PC-3 (cell line): ENCODE results near the gene GFRA1. TPM values are rescaled to one million over a fixed set of nuclear protein-coding genes. Genes with fewer than 3 reads are reported as not detected.
"Not testable (repeated sequence)": the region's sequence is repeated elsewhere in the genome, so short reads cannot be mapped to it uniquely, and the experiment has no call there.

Source experiments
- ATAC-seq: fragments of 200-7000 bp; cut with Tn5 transposase; 2 replicates; pipeline ENCODE4 v1.9.1; 2020; ENCODE audit warnings: mild to moderate bottlenecking, moderate library complexity
- BruUV-seq: library from RNA; stranded (reverse); fragments of 400-500 nt; replicated peaks from 2 replicates; lab custom pipeline; 2021; lab: Mats Ljungman, UMichigan
- CTCF ChIA-PET: fragments of 300-600 bp; sonication (Branson Sonifier 250); formaldehyde crosslinking; loops from one replicate; lab custom pipeline; 2022; ENCODE audit warnings: antibody characterized with exemption; lab: Charles Lee
- POLR2A ChIA-PET: fragments of 300-600 bp; sonication (Branson Sonifier 250); formaldehyde crosslinking; loops from one replicate; lab custom pipeline; 2022; ENCODE audit warnings: antibody characterized with exemption; ENCODE audit not compliant: unreplicated experiment; lab: Charles Lee
- DNase-seq: peaks from one replicate; pipeline ENCODE4 v3.0.0-alpha.2; 2015
- H2AFZ ChIP-seq: fragments of 300-600 bp; sonication (generic); 2 replicates; pipeline ENCODE4 v1.6.0; 2016; ENCODE audit warnings: antibody characterized with exemption, low read length
- H3F3A ChIP-seq: fragments of 300-600 bp; sonication (generic); one replicate; pipeline ENCODE4 v1.6.0; 2017; ENCODE audit warnings: antibody characterized with exemption, low read length, control low read depth, mild to moderate bottlenecking; ENCODE audit not compliant: unreplicated experiment
- H3K27ac ChIP-seq: fragments of 300-600 bp; sonication (generic); 2 replicates; pipeline ENCODE4 v1.5.1; 2016; ENCODE audit warnings: mild to moderate bottlenecking, low read length
- H3K27me3 ChIP-seq: fragments of 300-600 bp; sonication (generic); 2 replicates; pipeline ENCODE4 v1.6.1; 2016; ENCODE audit warnings: low read length, mixed read lengths
- H3K36me3 ChIP-seq: fragments of 300-600 bp; sonication (generic); 2 replicates; pipeline ENCODE4 v1.6.1; 2016; ENCODE audit warnings: low read depth, mixed run types, low read length, mixed read lengths
- H3K4me1 ChIP-seq: fragments of 300-600 bp; sonication (generic); 2 replicates; pipeline ENCODE4 v1.5.1; 2016; ENCODE audit warnings: low read length; ENCODE audit not compliant: insufficient read depth
- H3K4me2 ChIP-seq: fragments of 300-600 bp; sonication (generic); 2 replicates; pipeline ENCODE4 v1.6.0; 2016; ENCODE audit warnings: low read length
- H3K4me3 ChIP-seq: fragments of 300-600 bp; sonication (generic); 2 replicates; pipeline ENCODE4 v1.5.1; 2016; ENCODE audit warnings: mild to moderate bottlenecking, low read length, mixed read lengths
- H3K79me2 ChIP-seq: fragments of 300-600 bp; sonication (generic); 2 replicates; pipeline ENCODE4 v1.6.1; 2017; ENCODE audit warnings: low read length, mixed read lengths
- H3K9ac ChIP-seq: fragments of 300-600 bp; sonication (generic); 2 replicates; pipeline ENCODE4 v1.6.0; 2016; ENCODE audit warnings: mild to moderate bottlenecking, low read length
- H3K9me2 ChIP-seq: fragments of 300-600 bp; sonication (generic); replicated peaks from 2 replicates; pipeline ENCODE4 v1.6.1; 2016; ENCODE audit warnings: mixed run types, low read length, mixed read lengths
- H3K9me3 ChIP-seq: fragments of 300-600 bp; sonication (generic); 2 replicates; pipeline ENCODE4 v1.6.1; 2016; ENCODE audit warnings: low read length, mixed read lengths
- H4K20me1 ChIP-seq: fragments of 300-600 bp; sonication (generic); 2 replicates; pipeline ENCODE4 v1.6.1; 2016; ENCODE audit warnings: low read length, mixed read lengths
- CTCF ChIP-seq: fragments of 300-600 bp; sonication (generic); conservative IDR thresholded peaks from 2 replicates; pipeline ENCODE4 v1.5.1; 2017; ENCODE audit warnings: antibody characterized with exemption, low read depth, mild to moderate bottlenecking, low read length
- EZH2 ChIP-seq: fragments of 300-600 bp; sonication (generic); IDR thresholded peaks from one replicate; pipeline ENCODE4 v1.6.1; 2017; ENCODE audit warnings: antibody characterized with exemption, mild to moderate bottlenecking, low read length; ENCODE audit not compliant: unreplicated experiment
- EZH2phosphoT487 ChIP-seq: fragments of 300-600 bp; sonication (generic); IDR thresholded peaks from 2 replicates; pipeline ENCODE4 v1.6.1; 2018; ENCODE audit warnings: mild to moderate bottlenecking, antibody characterized with exemption, low read length, borderline replicate concordance
- intact Hi-C: fragments of 100-400 bp; cut with micrococcal nuclease; formaldehyde crosslinking; loops from 2 replicates; pipeline ENCODE4 v1.9.0; 2023
- total RNA-seq: library from RNA; depleted of rRNA; stranded (reverse); fragments of >200 nt; gene quantifications from 2 replicates; pipeline ENCODE4 v1.2.3, GENCODE V29; 2014

The GFRA1 gene
- total RNA-seq, 1 experiment from 2014 or later: not detected

- CTCF ChIA-PET: no interaction called here
- no peak for ATAC-seq
- BruUV-seq: no TSS peak
Measured at GRCh38 chr10:116041948-116042347, 231.1 kb downstream of the GFRA1 start.

GRCh38 chr10:116039612-116040011 is 233.4 kb downstream of the GFRA1 start:
- CTCF ChIA-PET: no interaction called here
- Histone ChIP-seq H3K36me3 (no peaks in the 10 kb centered on the region), H3K9me2 (no peaks in the 10 kb centered on the region), H4K20me1 (no peaks in the 10 kb centered on the region), H3K4me1 (no peaks in the 10 kb centered on the region), H3K9ac (no peak overlapping the region), H3K27ac (no peak overlapping the region), H2AFZ (no peak overlapping the region), H3K79me2 (no peaks in the 10 kb centered on the region), H3K9me3 (no peaks in the 10 kb centered on the region), H3K4me2 (no peak overlapping the region), H3K4me3 (no peak overlapping the region), H3F3A (no peaks in the 10 kb centered on the region), H3K27me3 (no peaks in the 10 kb centered on the region)
- no peak for ATAC-seq
- no TSS peak for BruUV-seq
- no peak for DNase-seq
- no peak for TF ChIP-seq EZH2phosphoT487
- no peak for TF ChIP-seq EZH2
- TF ChIP-seq CTCF: no peak
- POLR2A ChIA-PET: no interaction called here
- intact Hi-C loops: no loop called here

More at GRCh38 chr10:116041948-116042347, 231.1 kb downstream of the GFRA1 start:
- Histone ChIP-seq H3K4me2 (no peak overlapping the region), H2AFZ (no peak overlapping the region), H4K20me1 (no peaks in the 10 kb centered on the region), H3K79me2 (no peaks in the 10 kb centered on the region), H3K9ac (no peak overlapping the region), H3K27me3 (no peaks in the 10 kb centered on the region), H3K4me1 (no peaks in the 10 kb centered on the region), H3K36me3 (no peaks in the 10 kb centered on the region), H3K9me3 (no peaks in the 10 kb centered on the region), H3K9me2 (no peaks in the 10 kb centered on the region), H3K4me3 (no peak overlapping the region), H3K27ac (no peak overlapping the region), H3F3A (no peaks in the 10 kb centered on the region)
- DNase-seq: no peak
- intact Hi-C loops: no loop called here
- TF ChIP-seq EZH2: no peak
- no peak for TF ChIP-seq CTCF
- no peak for TF ChIP-seq EZH2phosphoT487
- POLR2A ChIA-PET: no interaction called here

- CTCF ChIA-PET: no interaction called here
- POLR2A ChIA-PET: no interaction called here
Measured at GRCh38 chr10:116038259-116038658, 234.7 kb downstream of the GFRA1 start.

GRCh38 chr10:116035406-116035805 is 237.6 kb downstream of the GFRA1 start:
- H3K79me2 ChIP-seq, H4K20me1 ChIP-seq, H3K27ac ChIP-seq, ATAC-seq, H3K4me2 ChIP-seq, H3K4me1 ChIP-seq, H3K27me3 ChIP-seq, H3K4me3 ChIP-seq, DNase-seq, H2AFZ ChIP-seq, H3K9me3 ChIP-seq, intact Hi-C loops, POLR2A ChIA-PET, H3K9me2 ChIP-seq, CTCF ChIA-PET, H3K9ac ChIP-seq, H3K36me3 ChIP-seq, H3F3A ChIP-seq, BruUV-seq: not testable (repeated sequence)

More at GRCh38 chr10:116038259-116038658, 234.7 kb downstream of the GFRA1 start:
- no peak for DNase-seq
- no peaks in the 10 kb centered on the region for H3K36me3 ChIP-seq
- no peak overlapping the region for H3K4me3 ChIP-seq
- no peak for TF ChIP-seq EZH2
- no peak for TF ChIP-seq CTCF
- TF ChIP-seq EZH2phosphoT487: no peak
- H3K9me2 ChIP-seq: no peaks in the 10 kb centered on the region
- no peak for ATAC-seq
- H3K27me3 ChIP-seq: no peaks in the 10 kb centered on the region
- no peaks in the 10 kb centered on the region for H3K79me2 ChIP-seq
- no peaks in the 10 kb centered on the region for H3K4me1 ChIP-seq
- no peak overlapping the region for H3K9ac ChIP-seq
- no peak overlapping the region for H3K4me2 ChIP-seq
- H4K20me1 ChIP-seq: no peaks in the 10 kb centered on the region
- no peaks in the 10 kb centered on the region for H3K9me3 ChIP-seq
- H2AFZ ChIP-seq: no peak overlapping the region
- H3K27ac ChIP-seq: no peak overlapping the region
- BruUV-seq: no TSS peak
- intact Hi-C loops: no loop called here
- no peaks in the 10 kb centered on the region for H3F3A ChIP-seq
